ENCODE results near the gene B3GALT6.
A peak's percentile ranks its signal among the peaks of the same experiment; 100 is the strongest.

B3GALT6 gene

DNA sequence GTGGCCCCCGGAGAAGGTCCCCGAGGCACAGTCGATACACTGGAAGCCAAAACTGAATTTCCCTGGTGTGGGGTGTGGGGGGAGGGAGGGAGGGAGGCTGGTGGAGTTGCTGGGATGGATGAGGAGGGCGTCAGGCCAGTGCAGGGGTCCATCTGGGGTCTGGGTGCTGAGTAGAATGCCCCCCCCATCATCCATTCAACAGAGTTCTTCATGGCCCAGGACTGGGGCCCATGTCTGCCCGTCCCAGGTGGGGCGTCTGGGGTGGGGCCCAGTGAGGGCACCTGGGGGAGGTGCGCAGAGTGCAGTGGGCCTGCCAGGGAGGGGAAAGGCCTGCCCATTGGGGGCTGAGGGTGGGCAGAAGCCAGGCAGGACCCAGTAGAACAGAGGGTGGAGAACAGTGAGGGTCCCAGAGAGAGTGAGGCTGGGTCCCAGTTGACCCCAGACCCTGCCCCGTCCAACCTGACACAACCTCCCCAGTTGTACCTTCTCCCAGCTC is 27.6 kb upstream of the B3GALT6 start:
- H3K9me3 ChIP-seq (replicated peaks; ENCODE audit: low read length): no peaks in the 10 kb centered on the region
- H3K4me3 ChIP-seq (ENCODE audit: low read length): no peak overlapping the region
- no peak overlapping the region for H3K4me2 ChIP-seq (ENCODE audit: low read length)
- H3K9ac ChIP-seq (ENCODE audit: low read depth, low read length): no peak overlapping the region
- H3K36me3 ChIP-seq (ENCODE audit: insufficient read depth, low read length): no peaks in the 10 kb centered on the region
- peaks cover 27% of the 10 kb centered on the region for H3K4me1 ChIP-seq (ENCODE audit: control insufficient read depth, insufficient read depth, low read length)
- peaks cover 21% of the 10 kb centered on the region for H3K27me3 ChIP-seq (ENCODE audit: control insufficient read depth, insufficient read depth, low read length)

DNA sequence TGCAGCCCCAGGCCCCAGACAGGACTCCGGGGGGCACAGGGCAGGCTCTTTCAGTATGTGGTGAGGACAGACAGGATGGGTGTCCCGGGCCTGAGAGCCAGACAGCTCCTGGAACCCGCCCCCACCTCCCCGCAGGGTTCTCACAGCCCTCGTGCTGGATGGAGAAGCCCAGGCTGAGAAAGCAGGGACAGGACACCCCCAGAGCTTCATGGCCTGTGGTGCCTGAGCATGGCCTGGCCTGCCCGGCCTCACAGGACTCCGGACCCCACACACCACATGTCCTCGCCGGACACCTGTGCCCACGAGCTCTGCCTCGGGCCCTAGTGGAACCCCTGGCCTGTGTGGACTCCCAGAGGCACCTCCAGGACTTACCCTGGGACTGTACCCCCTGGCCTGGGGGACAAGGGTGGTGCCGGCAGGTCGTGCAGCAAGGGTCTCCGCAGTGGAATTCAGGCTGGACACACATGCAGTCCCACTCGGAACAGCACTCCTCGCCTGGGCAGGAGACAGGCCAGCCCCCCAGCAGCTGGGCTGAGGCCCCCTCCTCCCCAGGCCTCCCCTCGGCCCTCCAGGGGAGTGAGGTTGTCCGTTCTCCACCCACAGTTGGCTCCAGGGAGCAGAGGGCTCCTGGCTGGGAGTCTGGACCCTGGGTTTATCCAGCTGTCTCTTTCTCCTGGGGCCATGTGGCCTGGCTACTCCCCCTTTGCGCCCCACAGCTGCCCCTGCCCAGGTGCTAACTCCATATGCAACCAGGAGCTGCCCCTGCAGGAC is 26.9 kb upstream of the B3GALT6 start:
- no peaks in the 10 kb centered on the region for H3K9me3 ChIP-seq (replicated peaks; ENCODE audit: low read length)
- H3K27me3 ChIP-seq (ENCODE audit: control insufficient read depth, insufficient read depth, low read length): peaks cover 21% of the 10 kb centered on the region
- H3K4me1 ChIP-seq (ENCODE audit: control insufficient read depth, insufficient read depth, low read length): peaks cover 27% of the 10 kb centered on the region
- no peaks in the 10 kb centered on the region for H3K36me3 ChIP-seq (ENCODE audit: insufficient read depth, low read length)
- no peak overlapping the region for H3K9ac ChIP-seq (ENCODE audit: low read depth, low read length)
- H3K4me2 ChIP-seq (ENCODE audit: low read length): no peak overlapping the region
- no peak overlapping the region for H3K4me3 ChIP-seq (ENCODE audit: low read length)

DNA sequence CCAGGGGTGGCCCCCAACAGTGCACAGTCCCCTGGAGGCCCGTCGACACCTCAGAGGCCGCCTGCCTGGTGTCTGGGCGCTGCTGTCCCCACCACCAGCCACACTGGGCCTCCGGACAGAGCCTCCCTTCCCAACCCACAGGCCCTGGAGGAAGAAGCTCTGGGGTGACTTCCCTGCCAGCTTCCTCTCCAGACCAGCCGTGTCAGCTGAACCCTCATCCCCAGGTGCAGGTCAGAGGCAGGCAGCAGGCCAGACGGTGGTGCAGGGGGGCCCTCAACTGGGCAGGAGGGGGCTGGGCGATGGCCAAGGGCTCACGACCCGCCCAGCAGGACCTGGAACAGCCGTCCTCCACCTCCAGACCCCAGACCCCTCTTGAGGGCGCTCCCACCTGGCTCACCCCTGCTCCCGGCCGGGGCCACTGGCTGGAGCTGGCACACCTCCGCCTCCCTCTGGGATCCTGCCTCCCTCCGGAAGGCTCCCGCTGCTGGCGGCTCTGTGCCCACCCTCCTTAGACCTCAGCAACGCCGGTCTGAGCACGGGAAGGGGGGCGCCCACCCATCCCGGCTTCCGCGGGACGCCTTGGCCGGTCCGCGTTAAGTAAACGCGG is 26.2 kb upstream of the B3GALT6 start:
- Histone ChIP-seq H3K27me3 (ENCODE audit: control insufficient read depth, insufficient read depth, low read length) (peaks cover 17% of the 10 kb centered on the region), H3K4me1 (ENCODE audit: control insufficient read depth, insufficient read depth, low read length) (peaks cover 27% of the 10 kb centered on the region), H3K4me2 (ENCODE audit: low read length) (peak overlapping the region; percentile 67), H3K9me3 (replicated peaks; ENCODE audit: low read length) (no peaks in the 10 kb centered on the region), H3K9ac (ENCODE audit: low read depth, low read length) (no peak overlapping the region), H3K36me3 (ENCODE audit: insufficient read depth, low read length) (no peaks in the 10 kb centered on the region), H3K4me3 (ENCODE audit: low read length) (no peak overlapping the region)

DNA sequence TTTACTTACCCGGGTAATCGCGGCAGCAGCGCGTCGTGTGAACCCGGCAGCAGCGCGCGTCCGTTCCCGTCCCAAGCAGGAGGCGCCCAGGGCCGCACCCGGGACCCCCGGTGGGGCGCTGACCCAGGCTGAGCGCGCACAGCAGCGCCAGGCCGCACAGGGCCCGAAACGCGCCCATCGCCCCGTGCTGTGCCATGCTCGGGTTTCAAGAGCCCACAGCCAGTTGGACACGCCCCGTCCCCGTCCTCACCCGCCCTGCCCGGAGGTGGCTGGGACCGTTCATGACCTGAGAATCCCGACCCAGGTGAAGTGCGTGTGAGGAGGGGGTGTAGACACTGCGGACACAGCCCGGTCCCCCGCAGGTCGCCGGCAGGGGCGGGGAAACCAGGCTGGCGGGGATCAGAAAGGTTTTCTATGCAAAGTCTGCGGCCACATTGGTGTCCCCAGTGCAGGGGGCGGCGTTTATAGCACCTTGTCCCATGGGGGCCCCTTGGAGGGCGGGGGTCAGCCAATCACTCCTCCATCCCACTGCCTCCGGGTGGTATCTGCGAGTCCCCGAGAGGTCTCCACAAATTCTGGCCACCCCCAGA is 25.6 kb upstream of the B3GALT6 start, which contains the start of gene TNFRSF18:
TSS of gene TNFRSF18 (minus strand) at position 217 of the 590 bp plus-strand sequence. CDS start at position 196, 21 bp downstream.
- Histone ChIP-seq H3K4me3 (ENCODE audit: low read length) (no peak within 1 kb of the TSS), H3K4me1 (ENCODE audit: control insufficient read depth, insufficient read depth, low read length) (peaks cover 27% of the 10 kb centered on the region), H3K9ac (ENCODE audit: low read depth, low read length) (no peak within 1 kb of the TSS), H3K4me2 (ENCODE audit: low read length) (peak within 1 kb of the TSS; percentile 67), H3K9me3 (replicated peaks; ENCODE audit: low read length) (no peaks in the 10 kb centered on the region), H3K36me3 (ENCODE audit: insufficient read depth, low read length) (no peaks in the 10 kb centered on the region), H3K27me3 (ENCODE audit: control insufficient read depth, insufficient read depth, low read length) (peaks cover 17% of the 10 kb centered on the region)

DNA sequence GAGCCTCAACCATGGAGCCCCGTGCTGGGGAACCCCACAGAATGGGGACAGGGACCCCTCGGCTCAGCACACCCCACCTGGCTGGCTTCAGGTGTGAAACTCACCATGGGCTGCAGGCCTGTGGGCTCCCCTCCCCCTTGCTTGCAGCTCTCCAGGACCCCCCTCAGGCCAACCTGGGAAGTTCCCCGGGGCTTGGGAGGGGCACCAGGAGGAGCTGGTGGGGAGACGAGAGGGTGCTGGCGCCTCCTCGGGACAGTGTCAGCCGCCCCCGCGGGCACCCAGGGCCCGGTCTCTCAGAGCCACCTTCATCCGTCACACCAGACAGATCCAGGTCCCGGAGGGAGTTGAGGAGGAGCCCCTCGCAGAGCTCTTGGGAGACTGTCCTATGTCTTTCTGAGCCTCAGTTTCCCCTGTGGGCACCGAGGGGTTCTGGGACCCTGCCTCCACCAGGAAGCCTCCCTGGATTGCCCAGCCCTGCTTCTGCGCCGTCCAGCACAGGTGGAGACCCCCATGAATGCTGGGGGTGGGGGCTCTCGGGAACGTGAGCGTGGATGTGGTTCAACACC is 25.0 kb upstream of the B3GALT6 start:
- no peak overlapping the region for H3K4me3 ChIP-seq (ENCODE audit: low read length)
- H3K36me3 ChIP-seq (ENCODE audit: insufficient read depth, low read length): no peaks in the 10 kb centered on the region
- H3K4me1 ChIP-seq (ENCODE audit: control insufficient read depth, insufficient read depth, low read length): peaks cover 27% of the 10 kb centered on the region
- H3K9ac ChIP-seq (ENCODE audit: low read depth, low read length): no peak overlapping the region
- H3K9me3 ChIP-seq (replicated peaks; ENCODE audit: low read length): no peaks in the 10 kb centered on the region
- H3K27me3 ChIP-seq (ENCODE audit: control insufficient read depth, insufficient read depth, low read length): peaks cover 17% of the 10 kb centered on the region
- H3K4me2 ChIP-seq (ENCODE audit: low read length): no peak overlapping the region

DNA sequence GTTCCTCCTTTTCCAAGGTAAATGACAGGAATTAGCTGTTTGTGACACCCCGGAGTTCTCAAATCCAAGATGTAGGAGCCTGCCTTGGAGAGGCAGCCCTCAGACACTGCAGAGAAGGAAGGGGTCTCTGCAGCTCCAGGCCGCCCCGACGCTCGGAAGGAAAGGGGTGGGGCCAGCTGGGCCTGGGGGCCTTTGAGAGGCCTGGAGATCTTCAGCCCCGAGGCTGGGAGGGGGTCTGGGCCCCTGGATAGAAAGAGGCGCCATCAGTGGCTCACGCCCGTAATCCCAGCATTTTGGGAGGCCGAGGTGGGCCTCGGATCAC is 24.5 kb upstream of the B3GALT6 start:
- no peaks in the 10 kb centered on the region for H3K9me3 ChIP-seq (replicated peaks; ENCODE audit: low read length)
- no peak overlapping the region for H3K9ac ChIP-seq (ENCODE audit: low read depth, low read length)
- H3K27me3 ChIP-seq (ENCODE audit: control insufficient read depth, insufficient read depth, low read length): peaks cover 17% of the 10 kb centered on the region
- H3K4me1 ChIP-seq (ENCODE audit: control insufficient read depth, insufficient read depth, low read length): peaks cover 27% of the 10 kb centered on the region
- H3K4me3 ChIP-seq (ENCODE audit: low read length): no peak overlapping the region
- no peaks in the 10 kb centered on the region for H3K36me3 ChIP-seq (ENCODE audit: insufficient read depth, low read length)
- H3K4me2 ChIP-seq (ENCODE audit: low read length): peak overlapping the region; percentile 82

DNA sequence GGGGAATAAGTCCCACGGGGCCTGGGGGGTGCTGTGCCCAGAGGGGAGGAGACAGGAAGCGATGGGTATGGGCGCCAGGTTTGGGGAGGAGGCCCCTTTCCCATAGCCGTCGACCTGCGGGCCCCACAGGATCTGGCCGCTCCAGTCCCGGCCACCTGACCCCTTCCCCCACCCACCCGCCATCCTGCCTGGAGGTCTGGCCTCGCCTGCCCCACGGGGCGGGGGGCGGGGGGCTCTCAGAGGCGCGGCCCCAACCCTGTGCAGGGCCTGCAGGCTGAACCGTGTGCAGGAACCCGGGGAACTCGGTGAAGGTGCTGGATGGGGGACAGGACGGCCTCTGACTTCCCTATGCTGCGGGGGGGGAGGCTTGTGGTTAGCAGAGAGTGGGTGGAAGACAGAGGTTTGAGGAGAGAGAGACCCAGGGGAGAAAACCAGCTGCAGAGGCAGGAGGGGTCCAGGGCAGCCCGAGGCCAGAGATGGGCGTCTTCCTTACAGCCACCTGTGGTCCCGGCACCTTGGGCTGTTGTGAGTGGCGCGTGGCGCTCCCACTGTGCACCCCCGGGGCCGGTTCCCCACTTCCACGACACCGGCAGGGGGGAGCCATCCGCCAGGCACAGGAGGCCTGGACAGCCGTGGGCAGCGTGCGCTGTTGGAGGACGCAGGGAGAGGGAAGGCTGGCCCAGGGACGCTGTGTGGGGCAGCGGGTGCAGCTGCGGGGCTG is 23.2 kb upstream of the B3GALT6 start:
- peak overlapping the region; percentile 56 for H3K4me3 ChIP-seq (ENCODE audit: low read length)
- no peaks in the 10 kb centered on the region for H3K9me3 ChIP-seq (replicated peaks; ENCODE audit: low read length)
- H3K36me3 ChIP-seq (ENCODE audit: insufficient read depth, low read length): no peaks in the 10 kb centered on the region
- no peak overlapping the region for H3K9ac ChIP-seq (ENCODE audit: low read depth, low read length)
- peak overlapping the region; percentile 82 for H3K4me2 ChIP-seq (ENCODE audit: low read length)
- peaks cover 34% of the 10 kb centered on the region for H3K4me1 ChIP-seq (ENCODE audit: control insufficient read depth, insufficient read depth, low read length)
- peaks cover 17% of the 10 kb centered on the region for H3K27me3 ChIP-seq (ENCODE audit: control insufficient read depth, insufficient read depth, low read length)

DNA sequence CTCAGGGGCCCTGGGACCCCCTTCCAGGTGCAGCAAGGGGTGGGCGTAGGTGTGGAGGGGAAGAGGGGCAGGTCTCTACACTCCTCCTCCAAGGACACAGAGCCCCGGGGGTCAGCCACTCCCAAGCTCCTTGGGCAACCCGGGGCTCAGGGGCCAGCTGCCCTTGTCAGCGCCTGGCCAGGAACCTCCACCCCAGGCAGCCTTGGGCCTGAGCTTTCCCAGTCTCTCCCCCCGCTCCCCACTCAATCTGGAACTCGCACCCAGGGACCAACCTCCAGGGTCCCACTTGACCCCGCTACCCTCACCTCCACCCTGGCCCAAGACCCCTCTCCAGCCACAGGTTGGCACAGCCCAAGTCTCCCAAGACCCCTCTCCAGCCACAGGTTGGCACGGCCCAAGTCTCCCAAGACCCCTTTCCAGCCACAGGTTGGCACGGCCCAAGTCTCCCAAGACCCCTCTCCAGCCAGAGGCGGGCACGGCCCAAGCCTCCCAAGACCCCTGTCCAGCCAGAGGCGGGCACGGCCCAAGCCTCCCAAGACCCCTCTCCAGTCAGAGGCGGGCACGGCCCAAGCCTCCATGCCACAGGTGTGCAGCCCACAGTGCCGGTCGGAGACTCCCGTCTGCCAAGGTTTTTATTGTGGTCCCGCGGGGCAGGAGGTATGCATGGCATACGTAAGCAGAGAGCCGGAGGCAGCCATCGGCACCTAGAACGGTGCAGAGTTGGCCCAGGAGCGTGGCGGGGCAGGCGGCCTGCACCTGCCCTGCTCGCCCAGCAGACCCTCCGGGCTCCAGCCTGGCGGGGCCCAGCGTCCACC is 21.1 kb upstream of the B3GALT6 start:
- H3K4me1 ChIP-seq (ENCODE audit: control insufficient read depth, insufficient read depth, low read length): peaks cover 31% of the 10 kb centered on the region
- H3K36me3 ChIP-seq (ENCODE audit: insufficient read depth, low read length): peaks cover 8% of the 10 kb centered on the region
- no peak overlapping the region for H3K9ac ChIP-seq (ENCODE audit: low read depth, low read length)

DNA sequence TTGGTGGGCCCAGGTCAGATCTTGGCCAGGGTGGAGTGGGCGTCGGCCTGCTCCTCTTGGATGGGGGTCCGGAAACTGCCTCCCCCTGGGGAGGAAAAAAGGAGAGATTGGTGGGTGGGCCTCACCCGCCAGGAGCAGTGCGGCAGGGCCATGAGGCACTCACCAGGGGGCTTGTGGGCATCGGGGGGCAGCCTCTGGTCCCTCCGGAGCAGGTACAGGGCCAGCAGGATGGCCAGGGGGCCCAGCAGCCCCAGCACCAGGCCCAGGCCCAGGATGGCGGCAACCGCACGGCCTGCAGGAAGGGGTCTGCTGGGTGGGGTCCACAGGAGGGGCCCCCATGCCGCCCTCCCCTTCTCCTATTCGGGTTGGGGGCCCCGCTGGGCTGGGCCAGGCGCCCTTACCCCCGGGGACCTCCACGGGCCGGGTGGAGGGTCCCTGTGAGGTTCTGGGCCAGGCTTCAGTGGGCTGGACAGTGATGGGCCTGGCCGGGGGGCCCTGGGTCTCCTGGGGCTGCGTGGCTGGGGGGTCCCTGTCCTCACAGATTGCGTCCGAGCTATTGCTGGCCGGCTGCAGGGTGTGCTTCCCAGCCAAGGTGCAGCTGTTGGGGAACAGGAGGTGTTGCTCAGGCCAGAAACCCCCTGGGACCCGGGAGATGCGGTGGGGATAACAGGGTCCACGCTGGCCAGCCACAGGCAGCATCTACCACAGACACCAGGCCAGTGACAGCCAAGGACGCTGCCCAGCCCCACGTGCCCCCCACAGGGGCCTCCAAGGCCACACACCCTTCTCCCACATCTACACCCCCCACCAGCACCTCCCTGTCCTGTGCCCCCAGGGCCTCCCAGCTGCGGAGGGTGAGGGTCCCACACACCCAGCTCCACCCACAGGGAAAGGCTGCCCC is 20.2 kb upstream of the B3GALT6 start:
- Histone ChIP-seq H3K27me3 (ENCODE audit: control insufficient read depth, insufficient read depth, low read length) (peaks cover 5% of the 10 kb centered on the region), H3K9me3 (replicated peaks; ENCODE audit: low read length) (no peaks in the 10 kb centered on the region), H3K4me2 (ENCODE audit: low read length) (no peak overlapping the region), H3K4me3 (ENCODE audit: low read length) (no peak overlapping the region), H3K9ac (ENCODE audit: low read depth, low read length) (no peak overlapping the region), H3K4me1 (ENCODE audit: control insufficient read depth, insufficient read depth, low read length) (peaks cover 23% of the 10 kb centered on the region), H3K36me3 (ENCODE audit: insufficient read depth, low read length) (peaks cover 13% of the 10 kb centered on the region)

More for the DNA sequence above, 21.1 kb upstream of the B3GALT6 start:
- H3K4me2 ChIP-seq (ENCODE audit: low read length): no peak overlapping the region
- H3K27me3 ChIP-seq (ENCODE audit: control insufficient read depth, insufficient read depth, low read length): peaks cover 14% of the 10 kb centered on the region
- no peaks in the 10 kb centered on the region for H3K9me3 ChIP-seq (replicated peaks; ENCODE audit: low read length)
- H3K4me3 ChIP-seq (ENCODE audit: low read length): no peak overlapping the region

DNA sequence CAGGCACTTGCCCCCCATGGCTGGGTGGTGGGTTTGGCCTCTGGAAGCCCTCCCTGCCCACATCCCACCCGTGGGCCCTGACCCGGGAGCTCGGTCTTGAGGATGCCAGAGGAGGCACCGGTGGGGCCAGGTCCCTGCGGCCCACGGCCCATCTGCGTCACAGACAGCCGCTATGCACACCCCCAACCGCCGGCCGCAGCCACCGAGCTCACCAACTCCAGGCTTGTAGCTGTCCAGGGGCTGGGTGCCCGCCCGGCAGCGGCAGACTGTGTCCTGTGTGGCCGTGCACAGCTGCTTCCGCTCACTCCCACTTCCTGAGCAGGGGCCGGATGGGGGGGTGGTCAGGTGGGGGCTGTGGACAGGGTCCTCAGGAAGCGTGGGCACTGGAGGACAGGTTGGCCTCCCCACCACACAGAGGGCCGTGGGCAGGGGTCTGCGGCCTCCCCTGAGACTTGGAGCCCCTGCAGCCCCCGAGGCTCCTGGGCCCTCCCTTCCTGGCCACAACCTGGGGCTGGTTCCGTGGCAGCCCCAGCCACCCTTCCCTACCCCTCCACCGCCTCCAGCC is 19.2 kb upstream of the B3GALT6 start:
- no peak overlapping the region for H3K4me3 ChIP-seq (ENCODE audit: low read length)
- H3K27me3 ChIP-seq (ENCODE audit: control insufficient read depth, insufficient read depth, low read length): no peaks in the 10 kb centered on the region
- peaks cover 20% of the 10 kb centered on the region for H3K4me1 ChIP-seq (ENCODE audit: control insufficient read depth, insufficient read depth, low read length)
- peak overlapping the region; percentile 52 for H3K4me2 ChIP-seq (ENCODE audit: low read length)
- H3K36me3 ChIP-seq (ENCODE audit: insufficient read depth, low read length): peaks cover 22% of the 10 kb centered on the region
- no peaks in the 10 kb centered on the region for H3K9me3 ChIP-seq (replicated peaks; ENCODE audit: low read length)
- no peak overlapping the region for H3K9ac ChIP-seq (ENCODE audit: low read depth, low read length)
